MM.1S (cell line): ENCODE measurements around the gene HTRA2.

ENCODE experiments used
- DNase-seq: peaks from one replicate; pipeline ENCODE4 v3.0.0-alpha.2; 2015
- H2AFZ ChIP-seq: fragments of 300-600 bp; sonication (generic); 2 replicates; pipeline ENCODE4 v1.6.0; 2016; ENCODE audit warnings: antibody characterized with exemption, low read length
- H3F3A ChIP-seq: fragments of 300-600 bp; sonication (generic); 2 replicates; pipeline ENCODE4 v1.6.1; 2016; ENCODE audit warnings: mild to moderate bottlenecking, antibody characterized with exemption, low read length, moderate library complexity, mixed read lengths; ENCODE audit not compliant: insufficient read depth
- H3K27ac ChIP-seq: fragments of 300-600 bp; sonication (generic); 2 replicates; pipeline ENCODE4 v1.5.1; 2016; ENCODE audit warnings: mild to moderate bottlenecking, low read length
- H3K27me3 ChIP-seq: fragments of 300-600 bp; sonication (generic); replicated peaks from 2 replicates; pipeline ENCODE4 v1.6.0; 2016; ENCODE audit warnings: low read length; ENCODE audit not compliant: insufficient read depth
- H3K36me3 ChIP-seq: fragments of 300-600 bp; sonication (generic); replicated peaks from 2 replicates; pipeline ENCODE4 v1.6.1; 2016; ENCODE audit warnings: mild to moderate bottlenecking, low read length, mixed read lengths; ENCODE audit not compliant: insufficient read depth
- H3K4me1 ChIP-seq: fragments of 300-600 bp; sonication (generic); 2 replicates; pipeline ENCODE4 v1.6.1; 2016; ENCODE audit warnings: low read length, mixed read lengths
- H3K4me2 ChIP-seq: fragments of 300-600 bp; sonication (generic); 2 replicates; pipeline ENCODE4 v1.6.0; 2016; ENCODE audit warnings: low read depth, low read length
- H3K4me3 ChIP-seq: fragments of 300-600 bp; sonication (generic); 2 replicates; pipeline ENCODE4 v1.5.1; 2016; ENCODE audit warnings: low read length, mixed read lengths
- H3K79me2 ChIP-seq: fragments of 300-600 bp; sonication (generic); 2 replicates; pipeline ENCODE4 v1.6.1; 2016; ENCODE audit warnings: mixed run types, low read length, mixed read lengths
- H3K9ac ChIP-seq: fragments of 300-600 bp; sonication (generic); 2 replicates; pipeline ENCODE4 v1.6.1; 2016; ENCODE audit warnings: low read length, mixed read lengths
- H3K9me2 ChIP-seq: fragments of 300-600 bp; sonication (generic); replicated peaks from 2 replicates; pipeline ENCODE4 v1.6.1; 2016; ENCODE audit warnings: mild to moderate bottlenecking, low read length, mixed read lengths; ENCODE audit not compliant: insufficient read depth
- H3K9me3 ChIP-seq: fragments of 300-600 bp; sonication (generic); replicated peaks from 2 replicates; pipeline ENCODE4 v1.6.1; 2016; ENCODE audit warnings: mild to moderate bottlenecking, low read length, mixed read lengths; ENCODE audit not compliant: insufficient read depth
- H4K20me1 ChIP-seq: fragments of 300-600 bp; sonication (generic); 2 replicates; pipeline ENCODE4 v1.6.1; 2016; ENCODE audit warnings: mild to moderate bottlenecking, low read length, moderate library complexity, mixed read lengths; ENCODE audit not compliant: insufficient read depth
- CTCF ChIP-seq: fragments of 300-600 bp; sonication (generic); IDR thresholded peaks from 2 replicates; pipeline ENCODE4 v1.5.1; 2016; ENCODE audit warnings: antibody characterized with exemption, low read length, mixed read lengths
- EZH2 ChIP-seq: fragments of 300-600 bp; sonication (generic); optimal IDR thresholded peaks from 2 replicates; pipeline ENCODE3; 2017; ENCODE audit warnings: low read depth, mild to moderate bottlenecking, antibody characterized with exemption, low read length, mixed read lengths
- EZH2phosphoT487 ChIP-seq: fragments of 300-600 bp; sonication (generic); IDR thresholded peaks from 2 replicates; pipeline ENCODE4 v1.6.1; 2018; ENCODE audit warnings: antibody characterized with exemption, low read length

Gene HTRA2

DNA sequence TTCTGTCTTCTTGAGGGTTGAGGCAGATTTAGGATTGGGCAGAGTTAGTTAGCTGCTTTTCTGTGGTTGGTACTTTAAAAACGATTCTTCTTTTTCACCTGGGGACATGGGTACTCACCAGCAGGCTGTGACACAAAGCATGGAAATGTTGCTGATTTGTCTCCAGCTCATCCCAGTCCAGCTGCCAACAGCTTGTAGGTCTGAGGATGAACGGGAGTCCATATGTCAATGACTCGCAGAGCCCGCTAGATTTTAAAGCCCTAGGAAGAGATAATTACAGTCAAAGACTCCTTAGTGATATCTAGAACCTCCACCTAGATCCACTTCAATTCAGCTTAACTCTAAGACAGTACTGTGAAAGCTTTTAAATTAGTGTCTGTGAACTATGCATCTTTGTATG, 45.6 kb downstream of the HTRA2 start:
- H3K27me3 ChIP-seq: no peaks in the 10 kb centered on the region
- H3K36me3 ChIP-seq: no peaks in the 10 kb centered on the region
- H2AFZ ChIP-seq: no peak overlapping the region
- DNase-seq: no peak
- H3K9ac ChIP-seq: no peak overlapping the region
- no peak overlapping the region for H3K4me2 ChIP-seq
- peaks cover 10% of the 10 kb centered on the region for H3F3A ChIP-seq
- H3K79me2 ChIP-seq: no peaks in the 10 kb centered on the region
- no peak for TF ChIP-seq EZH2phosphoT487
- no peak for TF ChIP-seq EZH2
- TF ChIP-seq CTCF: no peak
- H3K27ac ChIP-seq: no peak overlapping the region
- H3K9me2 ChIP-seq: no peaks in the 10 kb centered on the region
- H4K20me1 ChIP-seq: no peaks in the 10 kb centered on the region
- peaks cover 9% of the 10 kb centered on the region for H3K4me1 ChIP-seq
- no peak overlapping the region for H3K4me3 ChIP-seq
- H3K9me3 ChIP-seq: no peaks in the 10 kb centered on the region

- H3K36me3 ChIP-seq: no peaks in the 10 kb centered on the region
- no peak overlapping the region for H3K4me3 ChIP-seq
- H3F3A ChIP-seq: peaks cover 10% of the 10 kb centered on the region
- no peak for TF ChIP-seq EZH2
- no peak for TF ChIP-seq EZH2phosphoT487
- TF ChIP-seq CTCF: no peak
- no peak overlapping the region for H3K4me2 ChIP-seq
- H3K9ac ChIP-seq: no peak overlapping the region
- DNase-seq: no peak
- H3K27me3 ChIP-seq: no peaks in the 10 kb centered on the region
- H2AFZ ChIP-seq: no peak overlapping the region
- H3K27ac ChIP-seq: no peak overlapping the region
- no peaks in the 10 kb centered on the region for H3K9me2 ChIP-seq
- no peaks in the 10 kb centered on the region for H3K79me2 ChIP-seq
- H4K20me1 ChIP-seq: no peaks in the 10 kb centered on the region
- H3K9me3 ChIP-seq: no peaks in the 10 kb centered on the region
- peaks cover 9% of the 10 kb centered on the region for H3K4me1 ChIP-seq
Measured at GRCh38 chr2:74576211-74576862, 46.6 kb downstream of the HTRA2 start.

DNA sequence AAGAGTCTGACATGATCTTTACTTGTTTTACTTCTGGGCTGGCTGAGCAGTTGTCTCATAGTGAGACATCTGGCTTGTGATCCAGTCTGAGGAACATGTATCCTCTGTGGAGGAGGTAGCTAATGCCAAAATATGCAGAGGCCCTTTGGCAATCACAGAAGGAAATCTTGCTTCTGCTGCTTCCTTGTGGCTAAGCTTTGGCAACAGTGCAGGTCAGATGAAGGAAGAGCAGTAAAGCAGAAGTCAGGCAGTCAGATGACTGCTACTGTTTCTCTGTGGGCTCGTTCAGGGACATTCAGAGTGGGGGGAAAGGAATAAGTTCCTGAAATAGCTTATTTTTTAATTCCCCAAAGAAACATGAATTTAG, 47.1 kb downstream of the HTRA2 start:
- Histone ChIP-seq H3K9me2 (no peaks in the 10 kb centered on the region), H3K27me3 (no peaks in the 10 kb centered on the region), H3K4me1 (peaks cover 9% of the 10 kb centered on the region), H3K36me3 (no peaks in the 10 kb centered on the region), H3K4me3 (no peak overlapping the region), H4K20me1 (no peaks in the 10 kb centered on the region), H3K9me3 (no peaks in the 10 kb centered on the region), H3F3A (peaks cover 10% of the 10 kb centered on the region), H3K27ac (no peak overlapping the region), H3K79me2 (no peaks in the 10 kb centered on the region), H2AFZ (no peak overlapping the region), H3K9ac (no peak overlapping the region), H3K4me2 (no peak overlapping the region)
- no peak for DNase-seq
- TF ChIP-seq CTCF (no peak), EZH2 (no peak), EZH2phosphoT487 (no peak)
